HFFc6 (cell line): ENCODE data around the gene FAM50B. TPM values are rescaled to one million over a fixed set of nuclear protein-coding genes. Genes with fewer than 3 reads are reported as not detected.

ENCODE experiments used
- DNase-seq: peaks from one replicate; pipeline ENCODE4 v3.0.0-alpha.2; 2018
- H3K27ac Mint-ChIP-seq: 2 replicates; pipeline ENCODE4 v1.8.0; 2020; ENCODE audit warnings: mild to moderate bottlenecking, mixed read lengths
- H3K27me3 Mint-ChIP-seq: 2 replicates; pipeline ENCODE4 v1.8.0; 2021; ENCODE audit warnings: mild to moderate bottlenecking, moderate library complexity, mixed read lengths; ENCODE audit not compliant: insufficient read depth
- H3K36me3 Mint-ChIP-seq: 2 replicates; pipeline ENCODE4 v1.8.0; 2021; ENCODE audit warnings: low read depth, mixed read lengths
- H3K4me1 Mint-ChIP-seq: 2 replicates; pipeline ENCODE4 v1.8.0; 2020; ENCODE audit warnings: low read depth, mixed read lengths
- H3K4me3 Mint-ChIP-seq: 2 replicates; pipeline ENCODE4 v1.8.0; 2020; ENCODE audit warnings: mild to moderate bottlenecking, moderate library complexity, mixed read lengths
- H3K9me3 Mint-ChIP-seq: 2 replicates; pipeline ENCODE4 v1.8.0; 2020; ENCODE audit warnings: mild to moderate bottlenecking, mixed read lengths
- total RNA-seq, 6 experiments: library from RNA; stranded (reverse); fragmentation: NEBNext Ultra II Directional; extraction: Animal tissue kit (Norgen Biotek cat#: 25700); gene quantifications; 2 replicates in 1 of 6; 3 replicates in 5 of 6; pipeline ENCODE4 v1.2.3, GENCODE V29; 2021
- TF ChIP-seq, protein P1 (sequence below): fragments of 200-600 bp; sonication (generic); IDR thresholded peaks from 2 replicates; pipeline ENCODE4 v1.5.0; 2021; ENCODE audit warnings: antibody characterized with exemption, mild to moderate bottlenecking

The FAM50B gene
- total RNA-seq, 6 experiments from 2014 or later = 8.0 to 11.7 (median 10.2) TPM

DNA sequence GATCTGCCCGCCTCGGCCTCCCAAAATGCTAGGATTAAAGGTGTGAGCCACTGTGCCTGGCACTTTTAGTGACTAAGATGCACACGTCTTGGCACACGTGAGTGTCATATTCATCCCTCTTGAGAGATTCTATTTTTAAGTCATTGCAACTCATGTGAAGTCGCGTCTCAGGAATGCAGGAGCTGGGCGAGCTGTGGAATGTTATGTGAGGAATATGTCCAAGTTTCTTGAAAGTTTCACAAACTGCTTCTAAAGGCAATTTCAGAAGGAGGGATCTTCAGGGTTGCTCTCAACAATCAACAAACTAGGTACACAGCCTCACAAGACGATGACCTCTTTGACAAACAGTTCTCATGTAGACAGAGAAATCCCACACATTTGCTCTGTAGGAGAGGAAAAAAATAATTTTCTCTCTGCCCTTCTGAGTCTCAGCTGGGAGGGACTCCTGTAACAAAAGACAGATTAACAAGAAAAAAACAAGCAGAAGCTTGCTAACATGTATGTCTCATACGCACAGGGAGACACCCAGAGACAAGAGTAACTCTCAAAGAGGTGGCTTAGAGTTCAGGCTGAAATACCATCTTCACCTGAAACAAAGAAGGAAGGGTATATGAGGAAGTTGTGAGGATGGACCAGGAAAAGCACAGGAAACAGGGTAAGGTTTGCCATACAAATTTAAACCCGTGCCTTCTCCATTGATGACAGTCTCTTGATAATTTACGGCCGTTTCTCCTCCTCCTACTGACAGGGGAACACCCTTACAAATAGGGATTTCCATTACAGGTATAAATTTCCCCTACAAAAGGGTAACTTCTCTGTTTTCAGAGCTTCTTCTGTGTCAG is 45.3 kb upstream of the FAM50B start:
- H3K4me1 Mint-ChIP-seq = peaks cover 88% of the 10 kb centered on the region
- no peaks in the 10 kb centered on the region for H3K36me3 Mint-ChIP-seq
- no peaks in the 10 kb centered on the region for H3K9me3 Mint-ChIP-seq
- H3K27me3 Mint-ChIP-seq = peaks cover 3% of the 10 kb centered on the region; the same call in 1 of the 2 replicates
- TF ChIP-seq, protein P1, sequence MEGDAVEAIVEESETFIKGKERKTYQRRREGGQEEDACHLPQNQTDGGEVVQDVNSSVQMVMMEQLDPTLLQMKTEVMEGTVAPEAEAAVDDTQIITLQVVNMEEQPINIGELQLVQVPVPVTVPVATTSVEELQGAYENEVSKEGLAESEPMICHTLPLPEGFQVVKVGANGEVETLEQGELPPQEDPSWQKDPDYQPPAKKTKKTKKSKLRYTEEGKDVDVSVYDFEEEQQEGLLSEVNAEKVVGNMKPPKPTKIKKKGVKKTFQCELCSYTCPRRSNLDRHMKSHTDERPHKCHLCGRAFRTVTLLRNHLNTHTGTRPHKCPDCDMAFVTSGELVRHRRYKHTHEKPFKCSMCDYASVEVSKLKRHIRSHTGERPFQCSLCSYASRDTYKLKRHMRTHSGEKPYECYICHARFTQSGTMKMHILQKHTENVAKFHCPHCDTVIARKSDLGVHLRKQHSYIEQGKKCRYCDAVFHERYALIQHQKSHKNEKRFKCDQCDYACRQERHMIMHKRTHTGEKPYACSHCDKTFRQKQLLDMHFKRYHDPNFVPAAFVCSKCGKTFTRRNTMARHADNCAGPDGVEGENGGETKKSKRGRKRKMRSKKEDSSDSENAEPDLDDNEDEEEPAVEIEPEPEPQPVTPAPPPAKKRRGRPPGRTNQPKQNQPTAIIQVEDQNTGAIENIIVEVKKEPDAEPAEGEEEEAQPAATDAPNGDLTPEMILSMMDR = no peak
- peak overlapping the region; percentile 95 for H3K27ac Mint-ChIP-seq
- DNase-seq = peak; percentile 96
- H3K4me3 Mint-ChIP-seq = peak overlapping the region; percentile 60

GRCh38 chr6:3804964-3805363 is 44.2 kb upstream of the FAM50B start:
- TF ChIP-seq, protein P1 = no peak
- Mint-ChIP-seq H3K27me3 (peaks cover 4% of the 10 kb centered on the region; the same call in 1 of the 2 replicates), H3K4me3 (no peak overlapping the region), H3K27ac (peak overlapping the region; percentile 76), H3K36me3 (no peaks in the 10 kb centered on the region), H3K4me1 (peaks cover 88% of the 10 kb centered on the region), H3K9me3 (no peaks in the 10 kb centered on the region)
- no peak for DNase-seq

GRCh38 chr6:3805448-3806123 is 43.6 kb upstream of the FAM50B start:
- no peaks in the 10 kb centered on the region for H3K36me3 Mint-ChIP-seq
- no peaks in the 10 kb centered on the region for H3K9me3 Mint-ChIP-seq
- H3K27me3 Mint-ChIP-seq = peaks cover 4% of the 10 kb centered on the region; the same call in 1 of the 2 replicates
- peak overlapping the region; percentile 76 for H3K27ac Mint-ChIP-seq
- H3K4me1 Mint-ChIP-seq = peaks cover 82% of the 10 kb centered on the region
- peak; percentile 41 for DNase-seq
- H3K4me3 Mint-ChIP-seq = no peak overlapping the region
- TF ChIP-seq, protein P1 = no peak

- no peaks in the 10 kb centered on the region for H3K36me3 Mint-ChIP-seq
- peak overlapping the region; percentile 76 for H3K27ac Mint-ChIP-seq
- H3K4me1 Mint-ChIP-seq = peaks cover 75% of the 10 kb centered on the region
- no peak overlapping the region for H3K4me3 Mint-ChIP-seq
- no peak for DNase-seq
- TF ChIP-seq, protein P1 = no peak
- peaks cover 4% of the 10 kb centered on the region; the same call in 1 of the 2 replicates for H3K27me3 Mint-ChIP-seq
- no peaks in the 10 kb centered on the region for H3K9me3 Mint-ChIP-seq
These were observed 42.8 kb upstream of the FAM50B start for GRCh38 chr6:3806169-3806922.

- Mint-ChIP-seq H3K27me3 (peaks cover 4% of the 10 kb centered on the region; the same call in 1 of the 2 replicates), H3K27ac (peak overlapping the region; percentile 83), H3K9me3 (no peaks in the 10 kb centered on the region), H3K4me3 (peak overlapping the region; percentile 60), H3K36me3 (no peaks in the 10 kb centered on the region), H3K4me1 (peaks cover 74% of the 10 kb centered on the region)
- TF ChIP-seq, protein P1 = no peak
- no peak for DNase-seq
These were observed 41.0 kb upstream of the FAM50B start for GRCh38 chr6:3808199-3808598.
